Measurements from ENCODE around the gene DPP4.

The DPP4 gene

GRCh38 chr2:162073888-162074631 lies at the start of gene DPP4:
TSS of gene DPP4 (minus strand) at chr2:162074215. CDS start at chr2:162073981, 234 bp downstream.
- peak in 1 of 2 donors; percentile 25 for DNase-seq (ENCODE audit: low read depth in 2 of 2)

GRCh38 chr2:162118166-162119031 lies 44.4 kb upstream of the DPP4 start:
- DNase-seq (ENCODE audit: low read depth in 2 of 2) = no peak

DNA sequence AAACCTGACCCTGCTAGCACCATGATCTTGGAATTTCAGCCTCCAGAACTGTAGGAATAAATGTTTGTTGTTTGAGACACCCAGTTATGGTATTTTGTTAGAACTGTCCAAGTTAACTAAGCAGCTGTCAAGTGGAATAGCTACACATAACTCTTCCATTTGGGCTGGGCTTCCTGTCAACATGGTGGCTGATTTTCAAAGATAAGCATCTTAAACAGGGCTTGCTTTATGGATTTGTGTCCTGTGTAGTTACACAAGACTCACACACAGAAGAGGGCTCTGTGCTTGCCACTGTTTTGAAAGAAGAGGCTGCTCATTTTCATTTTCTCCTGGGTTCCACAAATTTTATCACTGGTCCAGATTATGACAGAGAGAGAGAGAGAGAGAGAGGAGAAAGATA lies 42.3 kb upstream of the DPP4 start:
- DNase-seq (ENCODE audit: low read depth in 2 of 2) = no peak

GRCh38 chr2:162115076-162115475 lies 41.1 kb upstream of the DPP4 start:
- no peak for DNase-seq (ENCODE audit: low read depth in 2 of 2)

DNA sequence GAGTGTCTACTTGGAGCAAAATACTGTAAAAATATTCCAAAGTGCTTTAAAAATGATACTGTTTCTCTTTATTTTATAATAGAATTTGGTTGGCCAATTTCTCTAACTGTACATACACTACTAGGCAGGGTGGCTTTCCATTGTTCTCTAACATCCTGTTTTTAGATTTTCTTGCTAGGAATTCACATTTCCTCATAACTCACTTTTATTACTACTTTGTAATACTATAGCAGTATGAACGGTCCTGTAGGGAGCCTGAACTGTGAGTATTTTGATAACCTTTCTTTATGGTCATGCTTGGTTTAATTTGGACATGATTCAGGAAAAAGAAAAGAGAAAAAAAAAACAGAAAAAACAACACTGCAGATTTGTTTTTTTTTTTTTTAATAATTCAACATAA lies 40.3 kb upstream of the DPP4 start:
- DNase-seq (ENCODE audit: low read depth in 2 of 2) = no peak

DNA sequence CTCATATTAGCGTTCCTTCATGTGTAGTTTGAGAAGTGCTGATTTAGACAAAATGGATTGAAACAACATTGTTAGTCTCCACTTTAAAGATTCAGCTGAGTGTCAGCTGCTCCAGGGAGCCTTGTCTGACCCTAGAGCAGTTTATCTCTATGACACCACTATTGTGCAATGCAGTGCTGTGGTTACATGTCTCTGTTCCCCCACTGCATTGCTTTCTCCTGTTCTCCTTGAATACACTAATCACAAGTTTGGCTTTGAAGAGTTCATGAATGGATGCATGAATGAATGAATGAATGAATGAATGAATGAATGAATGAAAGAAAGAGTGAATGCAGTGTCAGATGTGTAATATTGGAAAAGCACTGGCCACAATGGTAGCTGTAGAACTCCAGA lies 39.8 kb upstream of the DPP4 start:
- DNase-seq (ENCODE audit: low read depth in 2 of 2) = no peak

DNA sequence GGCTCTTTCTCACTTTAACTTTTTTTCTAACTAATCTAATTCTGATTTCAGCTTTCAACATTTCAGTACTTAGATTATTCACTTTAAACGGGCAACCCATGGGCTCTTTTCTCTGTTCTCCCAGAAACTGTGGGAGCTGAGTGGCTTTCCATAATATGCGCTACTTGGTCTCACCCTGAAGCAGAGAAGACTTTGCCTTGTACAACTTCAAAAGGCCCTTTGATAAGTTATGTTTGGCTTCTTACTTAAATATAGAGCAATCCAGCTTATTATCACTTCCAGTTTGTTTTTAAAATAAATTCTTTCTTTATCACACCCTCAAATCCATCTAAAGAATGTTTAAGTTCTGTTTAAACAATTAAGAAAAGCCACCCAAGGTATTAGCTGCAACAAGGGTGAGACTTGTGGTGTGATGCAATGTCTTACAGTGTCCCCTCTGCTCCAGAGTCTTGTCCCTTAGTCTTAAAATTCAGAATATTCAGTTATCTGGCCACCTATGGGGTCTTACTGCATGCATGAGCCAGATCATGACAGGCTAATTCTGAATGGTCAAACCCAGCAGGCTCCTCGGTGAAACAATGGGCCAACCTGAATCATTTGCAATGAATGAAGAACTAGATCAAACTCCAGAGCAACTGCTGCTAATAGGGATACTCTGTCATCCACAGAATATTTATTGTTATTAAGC lies 39.2 kb upstream of the DPP4 start:
- no peak for DNase-seq (ENCODE audit: low read depth in 2 of 2)

DNA sequence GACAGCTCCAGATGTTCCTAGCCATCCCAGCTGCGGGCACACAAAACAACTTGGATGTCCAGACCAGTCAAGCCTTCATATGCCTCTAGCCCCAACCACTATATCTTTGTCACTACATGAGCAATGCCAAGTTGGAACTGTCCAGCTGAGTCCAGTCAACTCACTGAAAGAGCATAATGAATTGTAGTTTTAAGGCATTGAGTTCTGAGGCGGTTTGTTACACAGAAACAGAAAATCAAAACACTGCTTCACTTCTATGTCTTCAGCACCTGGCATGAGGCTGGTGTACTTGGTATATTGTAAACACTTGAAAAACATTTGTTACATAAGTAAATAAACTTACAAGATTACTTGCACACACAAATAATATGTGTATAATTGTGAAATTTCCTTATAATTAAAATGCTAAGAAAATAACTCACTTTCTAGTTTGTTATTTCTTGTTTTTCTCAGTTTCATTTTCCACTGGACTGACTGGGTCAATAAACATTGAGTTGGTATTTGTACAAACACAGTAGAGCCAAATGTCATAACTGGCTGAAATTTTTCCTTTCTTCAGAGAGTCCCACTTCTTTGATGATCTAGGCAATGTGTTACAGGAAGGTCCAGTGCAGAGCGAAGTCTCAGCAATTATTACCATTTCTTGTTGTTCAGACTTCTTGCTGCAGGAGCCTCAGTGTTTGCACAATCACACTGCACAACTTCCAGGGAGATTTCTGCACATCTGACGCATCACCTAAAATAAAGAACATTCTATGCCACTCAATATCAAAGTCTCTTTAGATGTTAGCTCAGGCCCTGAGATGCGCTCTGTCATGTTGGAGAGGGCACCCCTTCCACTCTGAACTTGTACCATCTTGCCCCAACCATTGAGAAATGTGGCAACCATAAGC lies 38.2 kb upstream of the DPP4 start:
- no peak for DNase-seq (ENCODE audit: low read depth in 2 of 2)

DNA sequence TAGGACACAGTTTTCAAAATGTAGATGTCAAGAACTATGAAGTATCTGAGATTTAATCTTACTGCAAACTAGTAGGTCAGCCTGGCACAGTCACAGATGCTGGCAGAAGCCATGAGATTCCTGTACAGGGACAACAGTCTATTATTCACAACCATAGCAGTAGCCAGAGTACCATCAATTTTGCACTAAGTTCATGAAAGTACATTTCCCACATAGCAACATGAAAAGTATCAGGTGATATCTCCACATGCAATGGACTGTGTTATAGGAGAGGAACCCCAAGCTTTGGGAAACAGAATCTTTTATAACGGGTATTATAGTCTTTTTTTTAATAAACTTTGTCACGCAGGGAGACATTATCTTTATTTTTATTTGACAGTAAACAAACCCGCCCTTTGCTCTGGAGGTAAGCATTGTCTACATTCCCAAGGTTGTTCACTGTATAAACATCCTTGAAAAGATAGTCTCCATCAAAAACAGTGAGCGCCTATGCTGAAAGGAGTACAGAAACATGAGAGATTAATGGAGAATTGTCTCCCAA lies 33.4 kb upstream of the DPP4 start:
- no peak for DNase-seq (ENCODE audit: low read depth in 2 of 2)

- no peak for DNase-seq (ENCODE audit: low read depth in 2 of 2)
These were observed 32.7 kb upstream of the DPP4 start for GRCh38 chr2:162106746-162107145.

- no peak for DNase-seq (ENCODE audit: low read depth in 2 of 2)
These were observed 32.1 kb upstream of the DPP4 start for GRCh38 chr2:162106146-162106551.

GRCh38 chr2:162103443-162104009 lies 29.5 kb upstream of the DPP4 start:
- no peak for DNase-seq (ENCODE audit: low read depth in 2 of 2)

- no peak for DNase-seq (ENCODE audit: low read depth in 2 of 2)
These were observed 26.6 kb upstream of the DPP4 start for GRCh38 chr2:162100579-162100978.

DNA sequence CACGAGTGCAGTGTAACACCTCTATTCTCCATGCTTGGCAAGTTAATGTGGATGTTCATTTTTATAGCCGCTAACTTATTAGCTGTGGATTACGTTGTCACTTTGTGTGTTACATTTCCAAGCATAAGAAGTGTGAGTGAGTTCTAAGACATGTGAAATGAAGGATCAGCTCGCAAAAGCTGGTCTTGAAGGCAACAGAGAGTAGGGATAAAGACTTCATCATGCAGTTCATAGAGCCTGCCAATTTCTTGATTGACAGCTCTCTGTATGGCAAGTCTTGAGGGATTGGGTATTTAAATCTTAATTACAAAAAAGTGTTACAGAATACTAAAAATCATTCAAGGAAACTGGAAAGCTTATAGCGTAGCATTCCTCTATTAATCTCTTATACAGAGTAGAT lies 25.8 kb upstream of the DPP4 start:
- no peak for DNase-seq (ENCODE audit: low read depth in 2 of 2)

DNA sequence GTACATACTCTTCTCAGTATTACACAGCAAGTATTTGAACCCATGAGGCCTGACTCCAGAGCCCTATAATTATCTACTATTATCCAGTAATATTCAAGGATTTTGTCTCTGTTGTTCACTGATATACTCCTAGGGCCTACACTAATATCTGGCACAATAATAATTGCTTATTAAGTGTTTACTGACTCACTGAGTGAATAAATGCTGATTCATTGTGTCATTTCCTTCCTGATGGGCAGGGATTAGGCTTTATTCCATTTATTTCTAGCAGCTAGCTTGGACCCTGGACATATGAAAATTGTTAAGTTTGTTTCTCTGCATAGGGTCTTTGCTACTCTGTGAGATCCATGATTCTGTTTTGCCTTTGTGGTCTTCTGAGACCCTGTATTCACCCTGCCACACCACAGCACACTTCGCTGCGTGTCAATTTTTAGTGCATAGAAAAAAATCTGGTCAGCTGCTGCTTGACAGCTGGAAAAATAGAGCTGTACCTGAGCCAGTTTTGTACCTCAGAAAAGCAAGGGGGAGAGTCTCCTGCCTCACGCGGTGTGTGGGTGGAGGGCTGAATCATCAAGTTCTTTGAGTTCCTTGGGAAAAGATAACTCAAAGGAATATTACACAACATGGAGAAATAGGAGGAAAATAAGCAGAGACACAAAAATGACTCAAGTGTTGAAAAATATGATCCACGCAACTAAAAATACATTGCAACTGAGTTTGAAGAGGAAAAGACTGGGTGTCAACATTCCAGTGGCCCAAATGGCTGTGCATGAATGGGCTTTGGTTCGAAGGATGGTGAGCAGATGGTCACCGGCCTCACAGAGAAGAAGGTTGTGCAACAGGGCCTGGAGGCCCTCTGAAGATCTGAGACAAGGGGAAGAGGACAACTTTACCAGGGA lies 18.9 kb upstream of the DPP4 start:
- DNase-seq (ENCODE audit: low read depth in 2 of 2) = no peak

GRCh38 chr2:162092008-162092390 lies 18.0 kb upstream of the DPP4 start:
- DNase-seq (ENCODE audit: low read depth in 2 of 2) = no peak

GRCh38 chr2:162091325-162092007 lies 17.5 kb upstream of the DPP4 start:
- no peak for DNase-seq (ENCODE audit: low read depth in 2 of 2)

DNA sequence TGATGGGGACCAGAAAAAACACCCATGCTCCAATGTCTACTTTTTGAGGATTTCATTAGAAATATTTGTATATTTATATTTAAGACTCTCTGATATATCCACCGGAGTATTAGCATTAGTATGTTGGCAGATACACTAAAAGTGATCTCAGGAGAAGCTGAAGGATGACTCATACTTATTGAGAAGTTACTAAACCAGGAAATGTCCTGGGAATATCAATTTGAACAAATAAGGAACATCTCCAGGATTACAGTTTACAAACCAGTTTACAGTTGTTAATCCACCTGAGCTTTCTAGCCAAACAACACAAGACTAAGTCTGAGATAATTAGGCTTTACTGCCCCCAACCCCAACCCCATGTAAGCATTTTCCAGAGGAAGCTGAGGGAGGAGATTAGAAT lies 16.1 kb upstream of the DPP4 start:
- DNase-seq (ENCODE audit: low read depth in 2 of 2) = no peak

GRCh38 chr2:162086904-162087303 lies 12.9 kb upstream of the DPP4 start:
- no peak for DNase-seq (ENCODE audit: low read depth in 2 of 2)

Data from activated CD4-positive, alpha-beta T cell treated with anti-CD3 and anti-CD28 coated beads for 24 hours (primary cell).